Large intestine (tissue), 3 donors: ENCODE data around the gene EMILIN2. TPM values are rescaled to one million over a fixed set of nuclear protein-coding genes. Genes with fewer than 3 reads are reported as not detected.
A peak's percentile ranks its signal among the peaks of the same experiment; 100 is the strongest.

Experiments used
- DNase-seq, 2 donors: peaks; one replicate each; pipeline versions ENCODE4 v3.0.0 to v3.0.0-alpha.2; 2013
- H3K27ac ChIP-seq: one replicate; pipeline ENCODE4 v1.5.1; 2013; ENCODE audit warnings: low read length
- H3K27me3 ChIP-seq: 2 replicates; pipeline ENCODE4 v1.6.1; 2013; ENCODE audit warnings: low read length; ENCODE audit not compliant: control insufficient read depth, insufficient read depth
- H3K36me3 ChIP-seq: 2 replicates; pipeline ENCODE4 v1.6.1; 2013; ENCODE audit warnings: low read length; ENCODE audit not compliant: control insufficient read depth, insufficient read depth
- H3K4me1 ChIP-seq: one replicate; pipeline ENCODE4 v1.6.1; 2013; ENCODE audit warnings: low read length; ENCODE audit not compliant: control insufficient read depth, insufficient read depth
- H3K4me3 ChIP-seq: one replicate; pipeline ENCODE4 v1.5.1; 2013; ENCODE audit warnings: low read length
- H3K9me3 ChIP-seq: one replicate; pipeline ENCODE4 v1.6.1; 2013; ENCODE audit warnings: mild to moderate bottlenecking, low read depth, low read length, moderate library complexity; ENCODE audit not compliant: control insufficient read depth
- WGBS: methylation state at CpG from one replicate; pipeline ENCODE4 v1.1.5; 2013; ENCODE audit warnings: low lambda C conversion rate; ENCODE audit not compliant: insufficient coverage; 5-methylcytosine and 5-hydroxymethylcytosine counted together
- polyA plus RNA-seq: library from polyadenylated mRNA; unstranded; fragments of 120-200 nt; gene quantifications from one replicate; pipeline ENCODE4 v1.2.1, GENCODE V29; 2013

The EMILIN2 gene
- polyA plus RNA-seq, 1 donor, result 30.4 TPM

DNA sequence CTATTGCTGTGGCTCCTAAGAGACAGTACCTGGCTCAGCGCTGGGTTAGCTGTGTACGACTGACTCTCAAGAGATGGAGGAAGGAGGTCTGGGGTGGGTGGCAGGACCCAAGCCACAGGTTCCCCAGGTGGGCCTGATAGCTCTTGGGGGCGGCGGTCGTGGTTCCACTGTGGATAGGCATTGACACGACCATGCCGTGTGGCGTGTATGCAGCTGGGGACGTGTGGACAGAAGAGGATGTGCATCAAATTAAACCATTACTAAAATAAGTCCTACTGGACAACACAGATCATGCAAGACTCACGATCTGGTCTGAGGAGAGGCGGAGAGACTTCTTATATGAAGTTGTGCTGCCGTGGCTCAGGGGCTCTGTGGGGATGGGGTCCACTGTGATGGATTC lies 78.1 kb downstream of the EMILIN2 start:
- Histone ChIP-seq H3K27me3 (no peaks in the 10 kb centered on the region), H3K9me3 (no peaks in the 10 kb centered on the region), H3K4me3 (no peak overlapping the region), H3K27ac (no peak overlapping the region), H3K4me1 (no peaks in the 10 kb centered on the region), H3K36me3 (peaks cover 93% of the 10 kb centered on the region)
- no CpG with 5 or more reads among the region's 12 CpGs for WGBS
- no peak for DNase-seq

DNA sequence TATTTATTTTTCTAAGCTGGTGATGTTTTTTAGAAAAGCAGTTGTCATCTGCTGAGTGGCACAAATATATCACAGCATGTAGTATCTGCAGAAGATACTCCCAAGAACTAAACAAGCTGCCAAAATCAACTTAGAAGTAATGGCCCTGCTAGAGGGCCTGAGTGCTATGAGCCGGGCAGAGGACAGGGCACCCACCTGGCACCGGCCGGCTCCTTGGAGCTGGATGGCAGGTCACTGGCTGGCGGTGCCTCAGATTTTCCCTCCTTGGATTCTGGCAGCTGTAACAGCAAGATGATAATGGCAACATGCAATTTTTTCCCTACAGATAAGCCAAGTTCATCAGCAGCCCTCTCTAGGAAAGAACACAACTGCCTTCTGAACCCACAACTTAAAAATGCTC lies 79.7 kb downstream of the EMILIN2 start:
- Histone ChIP-seq H3K9me3 (no peaks in the 10 kb centered on the region), H3K27ac (no peak overlapping the region), H3K4me1 (no peaks in the 10 kb centered on the region), H3K27me3 (no peaks in the 10 kb centered on the region), H3K36me3 (peaks cover 90% of the 10 kb centered on the region), H3K4me3 (no peak overlapping the region)
- DNase-seq, result no peak
- no CpG with 5 or more reads among the region's 4 CpGs for WGBS

DNA sequence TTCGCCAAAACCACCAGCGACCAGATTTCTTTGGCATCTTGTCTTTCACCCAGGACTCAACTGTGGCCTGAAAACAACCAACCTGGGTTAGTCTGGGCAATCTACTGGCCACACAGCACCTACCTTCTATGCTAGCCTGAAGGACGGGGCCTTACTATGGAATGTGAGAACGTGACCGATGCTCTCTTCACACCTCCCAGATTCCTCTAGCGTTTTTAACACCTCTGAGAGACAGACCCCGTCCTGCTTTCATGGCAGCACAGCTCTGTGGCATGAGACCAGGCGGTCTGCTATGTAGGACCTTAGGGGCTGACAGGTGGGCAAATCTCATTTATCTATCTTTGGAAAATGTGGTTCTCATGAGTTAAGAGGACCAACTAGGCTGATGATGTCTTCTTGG lies 80.9 kb downstream of the EMILIN2 start:
- 100% methylated on average over 1 of the region's 8 CpGs for WGBS
- no peak for DNase-seq
- Histone ChIP-seq H3K27ac (no peak overlapping the region), H3K9me3 (no peaks in the 10 kb centered on the region), H3K27me3 (no peaks in the 10 kb centered on the region), H3K4me1 (peaks cover 5% of the 10 kb centered on the region), H3K4me3 (no peak overlapping the region), H3K36me3 (peaks cover 83% of the 10 kb centered on the region)

DNA sequence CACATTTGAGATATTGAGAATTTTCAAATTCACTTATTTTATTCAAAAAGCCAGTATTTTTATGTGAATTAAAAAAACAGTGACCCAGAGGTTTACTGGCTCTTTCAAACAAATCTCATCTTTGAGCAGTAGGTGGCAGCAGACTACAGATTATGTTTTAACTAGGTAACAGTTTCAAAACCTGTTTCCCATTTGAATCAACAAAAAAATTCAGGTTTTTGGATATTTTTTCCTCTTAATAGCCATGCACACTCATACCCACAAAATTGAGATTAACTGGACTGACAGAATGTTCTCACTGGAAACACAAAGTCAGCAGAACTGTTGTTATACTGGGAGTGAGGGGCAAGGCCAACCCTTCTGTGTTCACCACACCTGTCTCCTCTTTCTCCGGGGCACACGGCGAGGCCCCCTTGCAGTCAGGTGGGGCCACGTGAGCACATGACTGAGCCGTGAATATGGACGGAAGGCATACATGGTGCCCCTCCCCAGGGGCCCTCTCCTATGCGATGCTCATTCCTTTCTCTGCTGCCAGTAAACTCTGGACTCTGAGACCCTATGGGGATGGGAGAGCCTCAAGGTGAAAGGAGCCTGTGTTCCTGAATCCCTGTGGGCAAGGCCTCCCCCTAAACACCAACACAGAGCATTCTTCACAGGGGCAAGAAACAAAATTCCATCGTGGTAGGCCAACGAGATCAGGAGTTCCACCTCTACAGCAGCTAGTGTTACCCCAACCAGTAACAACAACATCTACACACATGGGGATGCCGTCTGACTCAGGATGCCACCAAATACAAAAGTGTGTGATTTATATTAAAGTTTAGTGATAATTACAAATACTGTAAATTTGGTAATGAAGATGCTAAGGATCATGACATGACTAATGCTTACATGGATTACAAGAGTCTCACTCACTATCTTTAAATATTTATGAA lies 85.7 kb downstream of the EMILIN2 start:
- Histone ChIP-seq H3K4me3 (no peak overlapping the region), H3K4me1 (peaks cover 7% of the 10 kb centered on the region), H3K27me3 (no peaks in the 10 kb centered on the region), H3K27ac (peak overlapping the region; percentile 63), H3K36me3 (peaks cover 73% of the 10 kb centered on the region), H3K9me3 (no peaks in the 10 kb centered on the region)
- peak; percentile 66 to 86 for DNase-seq
- no CpG with 5 or more reads among the region's 10 CpGs for WGBS

- Histone ChIP-seq H3K36me3 (peaks cover 74% of the 10 kb centered on the region), H3K27ac (no peak overlapping the region), H3K4me1 (peaks cover 12% of the 10 kb centered on the region), H3K9me3 (no peaks in the 10 kb centered on the region), H3K4me3 (no peak overlapping the region), H3K27me3 (no peaks in the 10 kb centered on the region)
- 90% methylated on average over 2 of the region's 3 CpGs for WGBS
- DNase-seq, result no peak
Observed at GRCh38 chr18:2933995-2934394, 87.2 kb downstream of the EMILIN2 start.

- DNase-seq, result no peak
- H3K4me3 ChIP-seq, result no peak overlapping the region
- 89% methylated on average over 1 of the region's 3 CpGs for WGBS
- no peaks in the 10 kb centered on the region for H3K9me3 ChIP-seq
- H3K27ac ChIP-seq, result no peak overlapping the region
- peaks cover 17% of the 10 kb centered on the region for H3K4me1 ChIP-seq
- H3K36me3 ChIP-seq, result peaks cover 60% of the 10 kb centered on the region
- no peaks in the 10 kb centered on the region for H3K27me3 ChIP-seq
Observed at GRCh38 chr18:2935438-2936192, 88.8 kb downstream of the EMILIN2 start.

- H3K36me3 ChIP-seq, result peaks cover 39% of the 10 kb centered on the region
- no peaks in the 10 kb centered on the region for H3K9me3 ChIP-seq
- H3K4me3 ChIP-seq, result no peak overlapping the region
- H3K27ac ChIP-seq, result peak overlapping the region; percentile 85
- peak; percentile 92 to 96 for DNase-seq
- H3K27me3 ChIP-seq, result no peaks in the 10 kb centered on the region
- WGBS, result no CpG with 5 or more reads among the region's 7 CpGs
- peaks cover 10% of the 10 kb centered on the region for H3K4me1 ChIP-seq
Observed at GRCh38 chr18:2939317-2939716, 92.5 kb downstream of the EMILIN2 start.

GRCh38 chr18:2948038-2948437 lies 101.2 kb downstream of the EMILIN2 start:
- Histone ChIP-seq H3K4me1 (no peaks in the 10 kb centered on the region), H3K27ac (peak overlapping the region; percentile 22), H3K36me3 (peaks cover 36% of the 10 kb centered on the region), H3K9me3 (no peaks in the 10 kb centered on the region), H3K27me3 (no peaks in the 10 kb centered on the region), H3K4me3 (no peak overlapping the region)
- 100% methylated on average over 1 of the region's 3 CpGs for WGBS
- peak; percentile 29 to 48 for DNase-seq

DNA sequence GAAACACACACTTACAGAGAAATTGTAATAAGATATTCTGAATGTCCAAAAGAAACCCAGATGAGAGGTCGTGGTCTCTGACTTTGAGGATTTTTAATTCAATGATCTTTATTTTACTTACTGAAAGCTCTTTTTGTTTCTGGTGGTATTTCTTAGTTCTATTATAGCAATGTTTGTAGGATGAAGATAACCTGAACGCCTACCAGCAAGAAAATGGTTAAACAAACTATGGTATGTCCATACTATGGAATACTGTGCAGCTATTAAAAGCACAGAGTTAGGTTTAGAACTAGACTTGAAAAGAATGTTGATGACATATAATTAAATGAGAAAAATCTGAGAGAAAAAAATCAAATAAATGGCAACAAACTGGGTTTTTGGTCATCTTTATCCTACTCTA lies 105.8 kb downstream of the EMILIN2 start:
- WGBS, result no CpG with 5 or more reads among the region's 2 CpGs
- no peak for DNase-seq
- peaks cover 4% of the 10 kb centered on the region for H3K4me1 ChIP-seq
- H3K27ac ChIP-seq, result no peak overlapping the region
- H3K4me3 ChIP-seq, result no peak overlapping the region
- no peaks in the 10 kb centered on the region for H3K9me3 ChIP-seq
- peaks cover 61% of the 10 kb centered on the region for H3K36me3 ChIP-seq
- H3K27me3 ChIP-seq, result no peaks in the 10 kb centered on the region

DNA sequence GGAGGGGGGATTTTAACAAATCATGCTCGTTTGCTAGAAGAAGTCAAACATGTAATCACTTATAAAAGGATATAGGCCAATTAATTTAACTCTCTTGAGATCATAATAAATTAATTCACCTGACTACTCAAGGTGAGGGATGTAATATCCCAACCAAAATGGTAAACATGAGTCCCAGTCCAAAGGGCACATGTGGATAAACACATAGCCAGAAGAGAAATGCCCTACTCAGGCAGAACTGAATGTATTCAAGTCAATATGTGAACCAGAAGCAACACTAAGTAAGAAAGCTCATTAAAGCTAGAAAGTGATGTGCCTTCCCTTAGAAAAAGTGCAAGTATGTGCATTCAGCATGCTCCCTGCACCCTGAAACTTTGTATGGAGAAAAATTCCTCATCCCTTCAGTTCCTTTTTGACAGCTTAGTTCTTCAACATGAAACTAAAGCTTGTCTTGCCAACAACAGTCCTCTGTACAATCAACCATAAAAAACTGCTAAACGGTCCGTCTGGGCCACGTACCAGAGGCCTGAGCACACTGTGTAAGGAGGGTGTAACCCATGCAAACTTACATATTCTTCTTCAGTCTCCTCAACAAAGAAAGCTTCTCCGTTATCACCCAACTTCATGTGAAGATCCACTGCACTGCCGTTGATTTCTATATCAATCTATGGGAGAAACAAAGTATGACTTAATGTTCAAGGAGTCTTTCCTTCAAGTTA lies 107.3 kb downstream of the EMILIN2 start:
- Histone ChIP-seq H3K9me3 (no peaks in the 10 kb centered on the region), H3K27me3 (no peaks in the 10 kb centered on the region), H3K4me1 (peaks cover 4% of the 10 kb centered on the region), H3K36me3 (peaks cover 63% of the 10 kb centered on the region), H3K4me3 (no peak overlapping the region), H3K27ac (no peak overlapping the region)
- 80% methylated on average over 3 of the region's 6 CpGs for WGBS
- DNase-seq, result no peak
